ENCODE measurements around the gene CHN2. TPM values are rescaled to one million over a fixed set of nuclear protein-coding genes. Genes with fewer than 3 reads are reported as not detected.

Gene CHN2
- total RNA-seq, 1 donor from 2014 or later: 0.64 TPM

DNA sequence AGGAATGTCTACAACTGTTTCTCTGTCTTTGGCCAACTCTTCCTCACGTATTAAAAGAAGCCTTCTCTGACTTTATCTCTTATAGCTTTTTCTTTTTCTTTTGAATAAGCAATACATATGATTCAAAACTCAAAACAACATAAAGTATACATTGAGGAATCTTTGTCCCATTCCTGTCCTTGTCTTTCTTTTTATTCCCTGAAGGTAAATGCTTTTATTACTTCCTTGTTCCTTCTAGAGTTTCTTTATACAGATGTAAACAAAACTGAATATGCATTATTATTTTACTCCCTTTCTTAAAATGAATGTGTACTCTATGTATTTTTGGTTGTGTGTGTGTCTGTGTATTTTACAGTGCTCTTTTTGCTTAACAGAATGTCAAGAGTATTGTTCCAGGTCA is 170.1 kb downstream of the CHN2 start:
- H3K27ac Mint-ChIP-seq (ENCODE audit: unreplicated experiment): no peak overlapping the region
- no peaks in the 10 kb centered on the region for H3K4me1 Mint-ChIP-seq (ENCODE audit: unreplicated experiment)
- peaks cover 14% of the 10 kb centered on the region for H3K27me3 Mint-ChIP-seq (ENCODE audit: unreplicated experiment)
- H3K36me3 Mint-ChIP-seq (ENCODE audit: unreplicated experiment): no peaks in the 10 kb centered on the region
- no peak for DNase-seq (ENCODE audit: extremely low spot score, unreplicated experiment)
- TF ChIP-seq, protein P1, sequence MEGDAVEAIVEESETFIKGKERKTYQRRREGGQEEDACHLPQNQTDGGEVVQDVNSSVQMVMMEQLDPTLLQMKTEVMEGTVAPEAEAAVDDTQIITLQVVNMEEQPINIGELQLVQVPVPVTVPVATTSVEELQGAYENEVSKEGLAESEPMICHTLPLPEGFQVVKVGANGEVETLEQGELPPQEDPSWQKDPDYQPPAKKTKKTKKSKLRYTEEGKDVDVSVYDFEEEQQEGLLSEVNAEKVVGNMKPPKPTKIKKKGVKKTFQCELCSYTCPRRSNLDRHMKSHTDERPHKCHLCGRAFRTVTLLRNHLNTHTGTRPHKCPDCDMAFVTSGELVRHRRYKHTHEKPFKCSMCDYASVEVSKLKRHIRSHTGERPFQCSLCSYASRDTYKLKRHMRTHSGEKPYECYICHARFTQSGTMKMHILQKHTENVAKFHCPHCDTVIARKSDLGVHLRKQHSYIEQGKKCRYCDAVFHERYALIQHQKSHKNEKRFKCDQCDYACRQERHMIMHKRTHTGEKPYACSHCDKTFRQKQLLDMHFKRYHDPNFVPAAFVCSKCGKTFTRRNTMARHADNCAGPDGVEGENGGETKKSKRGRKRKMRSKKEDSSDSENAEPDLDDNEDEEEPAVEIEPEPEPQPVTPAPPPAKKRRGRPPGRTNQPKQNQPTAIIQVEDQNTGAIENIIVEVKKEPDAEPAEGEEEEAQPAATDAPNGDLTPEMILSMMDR (IDR thresholded peaks at IDR 0.05): no peak
- no peak overlapping the region for H3K4me3 Mint-ChIP-seq (ENCODE audit: unreplicated experiment)
- no peaks in the 10 kb centered on the region for H3K9me3 Mint-ChIP-seq (ENCODE audit: unreplicated experiment)

DNA sequence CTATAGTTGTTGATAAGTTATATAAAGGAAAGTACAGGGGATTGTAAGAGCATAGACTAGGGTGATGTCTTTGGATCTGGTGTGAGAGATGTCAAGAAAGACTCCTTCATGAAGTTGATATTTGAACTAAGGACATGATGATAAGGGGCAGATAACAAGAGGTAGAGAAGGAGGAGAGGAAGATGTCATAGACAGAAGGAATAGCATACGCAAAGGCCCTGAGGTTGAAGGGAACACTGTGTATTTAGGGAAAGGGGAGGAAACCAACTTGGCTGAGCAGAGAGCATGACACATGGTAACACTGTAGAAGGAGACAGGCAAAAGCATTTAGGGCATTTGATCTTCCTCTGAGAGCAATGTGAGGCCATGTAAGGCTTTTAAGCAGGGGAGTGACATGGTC is 170.8 kb downstream of the CHN2 start:
- Mint-ChIP-seq H3K4me3 (ENCODE audit: unreplicated experiment) (no peak overlapping the region), H3K9me3 (ENCODE audit: unreplicated experiment) (no peaks in the 10 kb centered on the region), H3K36me3 (ENCODE audit: unreplicated experiment) (no peaks in the 10 kb centered on the region), H3K4me1 (ENCODE audit: unreplicated experiment) (no peaks in the 10 kb centered on the region), H3K27ac (ENCODE audit: unreplicated experiment) (no peak overlapping the region), H3K27me3 (ENCODE audit: unreplicated experiment) (peaks cover 14% of the 10 kb centered on the region)
- TF ChIP-seq, protein P1 (IDR thresholded peaks at IDR 0.05): no peak
- DNase-seq (ENCODE audit: extremely low spot score, unreplicated experiment): no peak

DNA sequence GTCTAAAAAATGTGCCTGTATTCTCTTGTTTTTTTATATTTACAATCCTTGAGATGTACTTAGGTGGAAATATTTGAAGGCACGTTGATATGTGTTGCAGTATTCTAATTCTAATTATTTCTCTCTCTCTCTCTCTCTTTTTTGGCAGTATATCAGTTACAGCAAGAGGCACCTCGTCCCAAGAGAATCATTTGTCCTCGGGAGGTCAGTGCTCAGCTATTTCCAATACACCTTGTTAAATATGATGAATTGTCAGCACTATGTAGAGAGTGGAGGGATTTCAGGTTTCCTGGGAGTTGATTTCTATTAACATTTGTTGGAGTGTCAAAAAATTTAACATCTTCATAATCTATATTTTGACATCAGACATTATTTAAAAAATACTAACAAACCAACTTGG is 173.2 kb downstream of the CHN2 start:
- no peak for DNase-seq (ENCODE audit: extremely low spot score, unreplicated experiment)
- TF ChIP-seq, protein P1 (IDR thresholded peaks at IDR 0.05): no peak
- no peaks in the 10 kb centered on the region for H3K9me3 Mint-ChIP-seq (ENCODE audit: unreplicated experiment)
- no peak overlapping the region for H3K27ac Mint-ChIP-seq (ENCODE audit: unreplicated experiment)
- H3K36me3 Mint-ChIP-seq (ENCODE audit: unreplicated experiment): no peaks in the 10 kb centered on the region
- H3K4me3 Mint-ChIP-seq (ENCODE audit: unreplicated experiment): no peak overlapping the region
- peaks cover 8% of the 10 kb centered on the region for H3K27me3 Mint-ChIP-seq (ENCODE audit: unreplicated experiment)
- no peaks in the 10 kb centered on the region for H3K4me1 Mint-ChIP-seq (ENCODE audit: unreplicated experiment)

DNA sequence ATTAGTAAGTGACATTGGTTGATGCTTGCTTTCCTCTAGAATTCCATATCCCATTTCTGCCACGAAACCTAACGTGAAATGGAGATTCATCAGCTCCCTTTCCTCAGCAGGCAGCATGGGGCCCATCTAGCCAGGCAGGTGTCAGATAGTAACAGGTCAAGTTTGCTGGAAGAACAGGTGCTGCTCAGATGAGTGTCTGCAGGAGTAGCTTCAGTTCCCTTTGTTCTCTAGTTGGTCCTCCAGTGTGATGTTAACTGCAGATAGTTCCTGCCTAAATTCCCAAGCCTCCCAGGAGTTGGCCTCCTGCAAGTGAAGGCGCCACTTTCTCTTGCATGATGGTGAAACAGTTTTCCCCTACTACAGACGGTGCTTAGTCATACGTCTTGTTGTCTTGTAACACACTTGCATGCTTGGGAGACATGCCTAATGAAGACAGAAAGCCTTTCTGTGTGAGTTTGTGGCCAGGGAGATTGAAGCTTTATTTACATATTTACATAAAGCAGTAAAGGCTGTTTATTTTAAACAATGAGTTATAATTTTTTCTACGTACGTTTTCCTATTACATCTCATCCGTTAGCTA is 175.4 kb downstream of the CHN2 start:
- Mint-ChIP-seq H3K4me1 (ENCODE audit: unreplicated experiment) (no peaks in the 10 kb centered on the region), H3K4me3 (ENCODE audit: unreplicated experiment) (no peak overlapping the region), H3K9me3 (ENCODE audit: unreplicated experiment) (no peaks in the 10 kb centered on the region), H3K27ac (ENCODE audit: unreplicated experiment) (no peak overlapping the region), H3K27me3 (ENCODE audit: unreplicated experiment) (peaks cover 4% of the 10 kb centered on the region), H3K36me3 (ENCODE audit: unreplicated experiment) (no peaks in the 10 kb centered on the region)
- TF ChIP-seq, protein P1 (IDR thresholded peaks at IDR 0.05): no peak
- no peak for DNase-seq (ENCODE audit: extremely low spot score, unreplicated experiment)

DNA sequence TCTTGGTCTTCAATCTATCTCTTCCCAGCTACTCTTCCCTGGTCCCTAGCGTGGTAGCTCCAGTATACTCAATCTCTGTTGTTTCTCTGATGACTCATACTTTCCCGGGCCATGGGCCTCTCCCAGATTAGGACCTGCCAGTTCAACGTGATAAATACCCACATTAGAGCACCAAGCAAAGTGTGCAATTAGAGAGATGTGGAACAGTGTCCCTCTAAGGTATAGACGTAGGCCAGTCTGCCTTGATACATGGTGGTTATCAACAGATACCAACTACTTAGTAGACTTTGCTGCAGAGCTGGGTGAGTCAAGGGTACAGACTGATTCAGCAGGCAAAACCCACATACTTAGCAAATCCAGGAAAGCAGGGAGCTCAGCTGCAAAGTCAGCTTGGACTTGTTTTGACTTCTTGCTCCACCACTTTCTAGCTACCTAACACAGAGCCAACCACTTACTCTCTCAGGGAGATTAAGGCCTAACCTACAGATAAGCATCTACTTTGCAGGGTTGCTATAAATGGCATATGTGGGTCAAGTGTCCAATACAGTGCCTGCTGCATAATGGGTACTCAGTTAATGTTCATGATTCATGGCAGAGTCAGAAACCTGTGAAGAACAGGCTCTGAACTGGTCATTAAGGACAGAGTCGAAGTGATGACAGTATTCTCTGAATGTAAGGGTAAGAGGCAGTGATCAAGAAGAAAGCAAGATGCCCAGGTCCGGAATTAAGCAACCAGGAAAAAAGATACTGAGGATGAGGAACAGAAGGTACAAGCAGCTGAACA is 176.1 kb downstream of the CHN2 start:
- H3K36me3 Mint-ChIP-seq (ENCODE audit: unreplicated experiment): no peaks in the 10 kb centered on the region
- no peak overlapping the region for H3K27ac Mint-ChIP-seq (ENCODE audit: unreplicated experiment)
- DNase-seq (ENCODE audit: extremely low spot score, unreplicated experiment): no peak
- no peak overlapping the region for H3K4me3 Mint-ChIP-seq (ENCODE audit: unreplicated experiment)
- peaks cover 4% of the 10 kb centered on the region for H3K27me3 Mint-ChIP-seq (ENCODE audit: unreplicated experiment)
- no peaks in the 10 kb centered on the region for H3K9me3 Mint-ChIP-seq (ENCODE audit: unreplicated experiment)
- no peaks in the 10 kb centered on the region for H3K4me1 Mint-ChIP-seq (ENCODE audit: unreplicated experiment)
- TF ChIP-seq, protein P1 (IDR thresholded peaks at IDR 0.05): no peak

Data from osteocyte (in vitro differentiated cells).